Measurements from ENCODE around the gene DHRS2.

Gene DHRS2

DNA sequence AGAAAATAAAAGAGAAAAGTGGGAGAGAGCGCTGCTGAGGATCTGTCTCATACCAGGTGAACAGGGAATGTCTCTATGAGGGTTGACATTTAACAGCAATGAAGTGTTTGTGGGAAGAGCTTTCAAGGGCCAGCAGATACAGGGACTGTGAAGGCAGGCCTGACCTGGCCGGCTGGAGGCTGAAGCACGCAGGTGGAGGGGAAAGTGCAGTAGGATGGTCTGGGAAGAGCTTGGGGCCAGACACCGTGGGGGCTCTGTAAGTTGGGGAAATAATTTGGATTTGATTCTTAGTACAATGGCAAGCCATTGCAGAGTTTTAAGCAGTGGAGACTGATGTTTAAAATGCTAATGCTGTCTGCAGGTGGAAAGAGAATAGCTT lies 23.8 kb upstream of the DHRS2 start:
- no peak overlapping the region for H3K4me3 ChIP-seq (ENCODE audit: low read depth, low read length)
- DNase-seq (ENCODE audit: low read depth): no peak
- TF ChIP-seq, protein P1, sequence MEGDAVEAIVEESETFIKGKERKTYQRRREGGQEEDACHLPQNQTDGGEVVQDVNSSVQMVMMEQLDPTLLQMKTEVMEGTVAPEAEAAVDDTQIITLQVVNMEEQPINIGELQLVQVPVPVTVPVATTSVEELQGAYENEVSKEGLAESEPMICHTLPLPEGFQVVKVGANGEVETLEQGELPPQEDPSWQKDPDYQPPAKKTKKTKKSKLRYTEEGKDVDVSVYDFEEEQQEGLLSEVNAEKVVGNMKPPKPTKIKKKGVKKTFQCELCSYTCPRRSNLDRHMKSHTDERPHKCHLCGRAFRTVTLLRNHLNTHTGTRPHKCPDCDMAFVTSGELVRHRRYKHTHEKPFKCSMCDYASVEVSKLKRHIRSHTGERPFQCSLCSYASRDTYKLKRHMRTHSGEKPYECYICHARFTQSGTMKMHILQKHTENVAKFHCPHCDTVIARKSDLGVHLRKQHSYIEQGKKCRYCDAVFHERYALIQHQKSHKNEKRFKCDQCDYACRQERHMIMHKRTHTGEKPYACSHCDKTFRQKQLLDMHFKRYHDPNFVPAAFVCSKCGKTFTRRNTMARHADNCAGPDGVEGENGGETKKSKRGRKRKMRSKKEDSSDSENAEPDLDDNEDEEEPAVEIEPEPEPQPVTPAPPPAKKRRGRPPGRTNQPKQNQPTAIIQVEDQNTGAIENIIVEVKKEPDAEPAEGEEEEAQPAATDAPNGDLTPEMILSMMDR (IDR thresholded peaks at IDR 0.05; ENCODE audit: low read depth, low read length, missing control alignments): no peak

DNA sequence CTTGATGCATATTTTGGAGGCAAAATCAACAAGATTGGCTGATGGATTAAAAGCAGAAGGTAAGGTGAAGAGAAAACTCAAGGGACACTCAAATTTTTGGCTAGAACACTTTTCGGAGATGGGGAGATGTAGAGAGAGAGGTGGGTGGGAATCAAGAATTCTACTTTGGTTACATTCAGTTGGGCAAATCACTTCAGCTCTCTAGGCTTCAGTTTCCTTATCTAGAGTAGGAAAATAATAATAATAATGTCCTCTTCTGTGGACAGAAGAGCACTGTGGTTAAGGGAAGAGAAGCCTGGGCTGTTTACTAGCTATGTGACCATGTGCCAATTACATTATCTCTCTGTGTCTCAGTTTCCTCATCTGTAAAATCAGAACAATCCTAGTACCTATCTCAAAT lies 23.4 kb upstream of the DHRS2 start:
- H3K4me3 ChIP-seq (ENCODE audit: low read depth, low read length): no peak overlapping the region
- TF ChIP-seq, protein P1 (IDR thresholded peaks at IDR 0.05; ENCODE audit: low read depth, low read length, missing control alignments): no peak
- DNase-seq (ENCODE audit: low read depth): no peak

DNA sequence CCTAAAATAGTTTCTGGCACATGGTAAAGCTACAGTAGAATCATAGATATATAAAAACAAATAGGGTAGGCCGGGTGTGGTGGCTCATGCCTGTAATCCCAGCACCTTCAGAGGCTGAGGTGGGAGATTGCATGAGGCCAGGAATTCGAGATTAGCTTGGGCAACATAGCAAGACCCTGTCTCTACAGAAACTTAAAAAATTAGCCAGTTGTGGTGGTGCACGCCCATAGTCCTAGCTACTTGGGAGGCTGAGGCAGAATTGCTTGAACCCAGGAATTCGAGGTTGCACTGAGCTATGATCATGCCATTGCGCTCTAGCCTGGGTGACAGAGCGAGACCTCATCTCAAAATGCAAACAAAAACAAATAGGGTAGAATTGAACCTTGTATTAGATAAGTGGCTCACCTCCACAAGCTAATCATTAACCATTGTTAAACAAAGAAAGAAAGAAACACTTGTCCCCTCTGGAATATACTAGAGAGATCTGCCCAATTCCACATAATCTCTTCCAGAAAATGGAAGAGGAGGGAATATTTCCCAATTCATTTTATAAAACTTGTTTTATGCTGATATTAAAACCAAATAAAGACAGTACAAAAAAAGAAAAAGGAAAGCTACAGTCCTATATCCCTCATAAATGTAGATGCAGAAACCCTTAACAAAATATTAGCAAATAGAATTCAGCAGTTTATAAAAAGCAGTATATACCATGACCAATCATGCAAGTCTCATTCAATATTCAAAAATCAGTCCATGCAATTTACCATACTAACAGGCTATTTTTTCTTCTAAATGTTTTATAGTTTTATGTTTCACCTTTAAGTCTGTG lies 22.7 kb upstream of the DHRS2 start:
- TF ChIP-seq, protein P1 (IDR thresholded peaks at IDR 0.05; ENCODE audit: low read depth, low read length, missing control alignments): no peak
- no peak overlapping the region for H3K4me3 ChIP-seq (ENCODE audit: low read depth, low read length)
- no peak for DNase-seq (ENCODE audit: low read depth)

DNA sequence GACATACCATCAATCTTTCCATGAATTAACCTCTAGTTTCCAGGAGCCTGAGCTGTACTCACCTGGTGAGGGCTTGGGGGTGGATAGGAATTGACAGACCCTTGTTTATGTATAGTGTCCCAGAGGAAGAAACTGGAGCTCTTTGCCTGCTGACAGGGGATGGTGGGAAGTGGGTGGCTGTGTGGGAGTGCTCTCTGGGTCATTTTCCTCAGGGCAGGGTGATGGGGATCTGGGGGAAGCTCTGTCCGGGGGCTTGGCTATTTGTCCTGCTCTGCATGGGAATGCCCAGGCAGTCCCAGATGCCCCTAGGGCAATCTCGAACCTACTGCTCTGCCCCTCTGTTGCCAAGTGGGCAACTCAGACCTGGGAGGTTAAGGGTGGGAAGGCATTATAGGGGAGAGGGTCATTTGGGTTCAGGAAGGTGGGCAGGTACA lies 21.8 kb upstream of the DHRS2 start:
- no peak overlapping the region for H3K4me3 ChIP-seq (ENCODE audit: low read depth, low read length)
- DNase-seq (ENCODE audit: low read depth): no peak
- TF ChIP-seq, protein P1 (IDR thresholded peaks at IDR 0.05; ENCODE audit: low read depth, low read length, missing control alignments): no peak

DNA sequence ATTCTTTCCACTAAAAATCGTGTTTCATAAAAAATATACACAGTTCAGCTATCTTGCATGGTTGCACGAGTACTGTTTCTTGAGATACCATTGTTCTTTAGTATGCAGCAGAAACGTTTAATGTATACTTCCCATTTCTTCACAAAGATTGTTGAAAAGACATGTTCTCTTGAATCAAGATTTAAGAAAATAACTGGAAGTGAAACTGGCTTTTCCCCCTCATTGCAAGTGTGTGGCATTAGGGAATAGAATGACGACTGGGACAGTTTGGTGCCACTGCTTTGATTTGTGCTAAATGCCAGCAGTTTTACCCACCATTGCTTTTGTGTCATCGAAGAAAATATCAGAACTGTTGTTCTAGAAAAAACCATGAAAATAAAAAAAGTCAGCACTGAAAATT lies 20.3 kb upstream of the DHRS2 start:
- DNase-seq (ENCODE audit: low read depth): no peak
- TF ChIP-seq, protein P1 (IDR thresholded peaks at IDR 0.05; ENCODE audit: low read depth, low read length, missing control alignments): no peak

DNA sequence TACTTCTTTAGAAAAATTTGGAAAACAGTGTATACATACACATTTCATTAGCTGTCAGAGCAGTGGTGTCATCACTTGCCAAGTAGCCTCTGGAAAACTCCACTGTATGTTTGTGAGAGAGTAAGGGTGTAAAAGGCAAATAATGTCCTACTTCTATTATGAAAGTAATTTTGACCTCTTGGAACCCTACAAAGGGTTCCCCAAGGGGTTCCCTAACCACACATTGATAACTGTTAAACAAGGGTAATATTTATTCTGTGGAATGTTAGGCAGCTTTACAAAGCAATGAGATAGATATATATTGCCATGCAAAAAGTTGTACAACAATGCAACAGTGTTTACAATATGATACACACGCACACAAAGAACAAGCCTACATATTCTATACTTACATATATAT lies 18.6 kb upstream of the DHRS2 start:
- DNase-seq (ENCODE audit: low read depth): no peak
- no peak overlapping the region for H3K4me3 ChIP-seq (ENCODE audit: low read depth, low read length)
- TF ChIP-seq, protein P1 (IDR thresholded peaks at IDR 0.05; ENCODE audit: low read depth, low read length, missing control alignments): no peak

More for the DNA sequence above, 20.3 kb upstream of the DHRS2 start:
- H3K4me3 ChIP-seq (ENCODE audit: low read depth, low read length): no peak overlapping the region

Measured in GM12864 (cell line).